ENCODE measurements around the gene DNAJA1.

Gene DNAJA1

DNA sequence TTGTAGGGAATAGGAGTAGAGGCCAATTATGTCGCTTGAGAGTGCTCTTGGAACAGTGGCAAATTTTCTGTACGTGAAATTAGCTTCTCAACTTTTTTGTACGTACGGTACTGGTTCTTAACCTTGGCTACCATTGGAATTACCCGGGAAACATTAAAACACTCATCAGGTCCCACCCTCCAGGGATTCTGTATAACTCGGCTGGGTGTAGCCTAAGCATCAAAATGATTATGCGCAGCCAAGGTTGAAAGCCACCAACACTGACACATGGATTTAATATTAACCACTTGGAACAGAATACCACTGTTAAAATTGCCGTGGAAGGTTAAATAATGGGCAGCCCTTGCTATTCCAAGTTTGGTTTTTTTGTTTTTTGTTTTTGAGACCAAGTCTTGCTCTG lies 17.4 kb downstream of the DNAJA1 start:
- TF ChIP-seq, protein P1, sequence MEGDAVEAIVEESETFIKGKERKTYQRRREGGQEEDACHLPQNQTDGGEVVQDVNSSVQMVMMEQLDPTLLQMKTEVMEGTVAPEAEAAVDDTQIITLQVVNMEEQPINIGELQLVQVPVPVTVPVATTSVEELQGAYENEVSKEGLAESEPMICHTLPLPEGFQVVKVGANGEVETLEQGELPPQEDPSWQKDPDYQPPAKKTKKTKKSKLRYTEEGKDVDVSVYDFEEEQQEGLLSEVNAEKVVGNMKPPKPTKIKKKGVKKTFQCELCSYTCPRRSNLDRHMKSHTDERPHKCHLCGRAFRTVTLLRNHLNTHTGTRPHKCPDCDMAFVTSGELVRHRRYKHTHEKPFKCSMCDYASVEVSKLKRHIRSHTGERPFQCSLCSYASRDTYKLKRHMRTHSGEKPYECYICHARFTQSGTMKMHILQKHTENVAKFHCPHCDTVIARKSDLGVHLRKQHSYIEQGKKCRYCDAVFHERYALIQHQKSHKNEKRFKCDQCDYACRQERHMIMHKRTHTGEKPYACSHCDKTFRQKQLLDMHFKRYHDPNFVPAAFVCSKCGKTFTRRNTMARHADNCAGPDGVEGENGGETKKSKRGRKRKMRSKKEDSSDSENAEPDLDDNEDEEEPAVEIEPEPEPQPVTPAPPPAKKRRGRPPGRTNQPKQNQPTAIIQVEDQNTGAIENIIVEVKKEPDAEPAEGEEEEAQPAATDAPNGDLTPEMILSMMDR (IDR thresholded peaks at IDR 0.05; ENCODE audit: low read depth, low read length): no peak
- H3K9me3 ChIP-seq (ENCODE audit: severe bottlenecking): no peaks in the 10 kb centered on the region
- DNase-seq: no peak
- no peak overlapping the region for H3K4me3 ChIP-seq (ENCODE audit: low read depth, low read length)
- no peaks in the 10 kb centered on the region for H3K27me3 ChIP-seq (ENCODE audit: insufficient read depth, low read depth, severe bottlenecking)
- H3K36me3 ChIP-seq: peaks cover 36% of the 10 kb centered on the region
- no peak overlapping the region for H3K27ac ChIP-seq

DNA sequence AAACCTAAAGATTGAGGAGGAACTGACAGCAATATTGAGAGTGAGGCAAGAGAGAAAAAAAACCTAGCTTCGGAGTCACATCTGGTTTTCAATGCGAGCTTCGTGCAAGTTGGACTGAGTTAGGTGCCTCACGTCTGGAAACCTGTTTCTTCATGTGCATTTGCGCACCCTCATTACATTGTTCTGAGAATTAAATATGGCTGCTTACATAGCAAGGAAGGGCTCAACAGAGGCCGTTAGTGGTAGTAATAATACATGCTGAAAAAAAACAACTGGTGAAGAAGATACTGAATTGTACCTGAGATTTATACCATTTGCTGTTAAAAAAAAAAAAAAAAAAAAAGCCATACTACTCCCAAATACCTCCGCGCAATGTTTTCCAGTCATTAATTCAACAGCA lies 18.6 kb downstream of the DNAJA1 start:
- Histone ChIP-seq H3K4me3 (ENCODE audit: low read depth, low read length) (peak overlapping the region; percentile 62), H3K27me3 (ENCODE audit: insufficient read depth, low read depth, severe bottlenecking) (no peaks in the 10 kb centered on the region), H3K9me3 (ENCODE audit: severe bottlenecking) (no peaks in the 10 kb centered on the region), H3K36me3 (peaks cover 25% of the 10 kb centered on the region), H3K27ac (peak overlapping the region; percentile 84)
- DNase-seq: no peak
- TF ChIP-seq, protein P1 (IDR thresholded peaks at IDR 0.05; ENCODE audit: low read depth, low read length): no peak

DNA sequence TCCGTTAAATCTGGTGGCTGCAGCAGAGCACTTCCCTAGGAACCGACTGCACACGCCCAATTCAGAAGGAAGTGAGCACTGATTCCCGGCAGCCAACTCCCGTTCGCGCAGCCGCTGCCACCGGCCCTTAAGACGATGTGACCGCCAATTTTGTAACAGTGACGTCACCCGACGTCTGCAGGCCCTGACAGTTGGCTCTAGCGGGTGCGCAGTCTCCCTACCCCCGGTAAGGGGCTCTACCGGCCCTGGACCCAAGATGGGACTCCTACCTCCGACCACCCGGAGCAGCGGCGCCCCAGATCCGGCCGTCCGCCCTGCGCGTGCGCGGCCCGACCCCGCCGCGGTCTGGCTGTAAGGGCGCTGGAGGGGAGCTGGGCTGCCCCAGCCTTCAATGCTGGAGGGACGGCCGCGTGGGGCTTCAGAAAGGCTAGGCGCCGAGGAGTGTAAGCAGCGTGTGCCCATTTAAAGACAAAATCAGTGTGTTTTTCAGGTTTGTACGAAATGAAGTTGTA lies 19.1 kb downstream of the DNAJA1 start:
- H3K27me3 ChIP-seq (ENCODE audit: insufficient read depth, low read depth, severe bottlenecking): no peaks in the 10 kb centered on the region
- H3K9me3 ChIP-seq (ENCODE audit: severe bottlenecking): no peaks in the 10 kb centered on the region
- H3K4me3 ChIP-seq (ENCODE audit: low read depth, low read length): peak overlapping the region; percentile 62
- H3K36me3 ChIP-seq: peaks cover 20% of the 10 kb centered on the region
- peak; percentile 91 for DNase-seq
- TF ChIP-seq, protein P1 (IDR thresholded peaks at IDR 0.05; ENCODE audit: low read depth, low read length): no peak
- peak overlapping the region; percentile 84 for H3K27ac ChIP-seq

DNA sequence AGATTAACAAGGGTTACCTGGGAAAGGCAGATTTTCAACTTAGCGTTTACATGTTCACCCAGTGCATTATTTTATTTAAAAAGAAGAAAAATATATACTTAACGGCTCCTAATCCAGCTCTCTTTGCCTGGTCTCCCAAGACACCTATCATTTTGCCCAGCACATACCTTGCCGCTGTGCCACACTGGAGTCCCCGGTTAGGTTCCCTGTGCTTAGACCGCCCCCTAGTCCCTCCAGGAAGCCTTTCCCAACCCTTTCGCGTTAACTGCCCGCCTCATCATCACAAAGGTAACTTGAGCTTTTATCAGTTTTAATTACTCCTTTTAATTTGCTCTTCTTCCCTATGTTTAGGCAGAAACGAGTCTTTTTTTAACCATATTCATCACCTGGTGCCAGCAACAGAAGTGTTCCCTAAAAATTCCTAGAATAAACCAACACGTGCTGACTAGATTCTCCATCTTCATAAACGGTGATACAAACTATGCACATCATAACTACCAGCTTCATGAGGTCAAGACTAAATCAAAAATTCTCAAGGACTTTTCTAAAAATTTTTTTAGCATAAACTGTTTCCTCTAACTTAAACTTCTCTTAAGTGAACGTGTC lies 19.7 kb downstream of the DNAJA1 start:
- Histone ChIP-seq H3K36me3 (peaks cover 16% of the 10 kb centered on the region), H3K27ac (peak overlapping the region; percentile 84), H3K27me3 (ENCODE audit: insufficient read depth, low read depth, severe bottlenecking) (no peaks in the 10 kb centered on the region), H3K4me3 (ENCODE audit: low read depth, low read length) (peak overlapping the region; percentile 62), H3K9me3 (ENCODE audit: severe bottlenecking) (no peaks in the 10 kb centered on the region)
- peak; percentile 63 for DNase-seq
- TF ChIP-seq, protein P1 (IDR thresholded peaks at IDR 0.05; ENCODE audit: low read depth, low read length): peak; percentile 59

DNA sequence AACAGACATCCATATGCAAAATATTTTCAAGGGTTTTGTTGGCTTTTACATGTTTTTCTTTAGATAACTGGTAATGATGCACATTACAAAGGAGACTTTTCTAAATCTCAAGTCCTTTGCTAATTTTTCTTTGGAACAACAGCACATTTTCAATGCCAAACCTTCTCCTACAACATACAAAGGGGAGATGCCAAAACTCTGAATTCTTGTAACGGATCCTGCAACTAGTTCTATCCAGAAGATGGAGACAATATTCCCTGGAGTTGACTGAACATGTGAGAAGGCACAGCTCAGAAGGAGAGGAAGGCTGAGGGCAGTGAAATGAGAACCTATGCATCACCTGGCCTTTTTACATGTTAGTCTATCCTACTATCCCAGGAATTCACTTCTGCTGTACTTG lies 21.0 kb downstream of the DNAJA1 start:
- DNase-seq: no peak
- no peak overlapping the region for H3K27ac ChIP-seq
- H3K9me3 ChIP-seq (ENCODE audit: severe bottlenecking): no peaks in the 10 kb centered on the region
- H3K4me3 ChIP-seq (ENCODE audit: low read depth, low read length): no peak overlapping the region
- TF ChIP-seq, protein P1 (IDR thresholded peaks at IDR 0.05; ENCODE audit: low read depth, low read length): no peak
- H3K27me3 ChIP-seq (ENCODE audit: insufficient read depth, low read depth, severe bottlenecking): no peaks in the 10 kb centered on the region
- H3K36me3 ChIP-seq: peaks cover 6% of the 10 kb centered on the region

DNA sequence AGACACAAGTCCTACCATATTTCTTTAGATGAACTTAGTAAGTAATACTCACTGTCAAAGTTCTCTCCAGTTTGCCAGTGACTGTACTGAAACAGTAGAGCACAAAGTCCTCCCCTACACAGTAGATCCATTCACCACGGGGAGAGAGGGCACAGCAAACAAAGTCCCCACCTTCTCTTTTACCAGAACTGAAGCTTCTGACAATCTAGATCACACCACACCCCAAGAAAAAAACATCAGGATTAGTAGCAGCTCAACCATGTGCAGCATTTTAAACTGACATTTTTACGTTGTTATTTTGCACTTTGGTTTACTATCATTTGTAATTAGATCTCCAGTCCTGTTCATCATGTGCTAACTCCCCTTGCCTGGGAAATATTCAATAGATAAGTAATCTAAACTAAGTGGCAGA lies 23.0 kb downstream of the DNAJA1 start:
- Histone ChIP-seq H3K4me3 (ENCODE audit: low read depth, low read length) (no peak overlapping the region), H3K27ac (no peak overlapping the region), H3K9me3 (ENCODE audit: severe bottlenecking) (no peaks in the 10 kb centered on the region), H3K27me3 (ENCODE audit: insufficient read depth, low read depth, severe bottlenecking) (no peaks in the 10 kb centered on the region), H3K36me3 (peaks cover 17% of the 10 kb centered on the region)
- TF ChIP-seq, protein P1 (IDR thresholded peaks at IDR 0.05; ENCODE audit: low read depth, low read length): no peak
- no peak for DNase-seq
